Cerebellar cortex (tissue), 1 donor: Measurements from ENCODE around the gene ZNF654.
"Not testable (repeated sequence)": the region's sequence is repeated elsewhere in the genome, so short reads cannot be mapped to it uniquely, and the experiment has no call there.

Experiments
- DNase-seq: peaks from one replicate; pipeline ENCODE4 v3.0.0-alpha.2; 2015; ENCODE audit warnings: low spot score

ZNF654 gene

GRCh38 chr3:88142094-88142624 is 83.1 kb downstream of the ZNF654 start:
- no peak for DNase-seq

GRCh38 chr3:88147261-88147660 is 88.2 kb downstream of the ZNF654 start:
- no peak for DNase-seq

GRCh38 chr3:88148651-88149050 is 89.6 kb downstream of the ZNF654 start:
- DNase-seq: no peak

GRCh38 chr3:88149101-88149508 is 90.0 kb downstream of the ZNF654 start:
- DNase-seq: no peak

- peak; percentile 95 for DNase-seq
These were observed 90.7 kb downstream of the ZNF654 start, which contains the start of gene C3orf38 for GRCh38 chr3:88149509-88150362. C3orf38 (plus strand) TSS chr3:88149959; CDS start chr3:88150053, 94 bp downstream.

GRCh38 chr3:88150371-88150770 is 91.3 kb downstream of the ZNF654 start:
- DNase-seq: no peak

GRCh38 chr3:88150806-88151205 is 91.8 kb downstream of the ZNF654 start:
- DNase-seq: peak; percentile 9

- no peak for DNase-seq
These were observed 92.3 kb downstream of the ZNF654 start for GRCh38 chr3:88151358-88151757.

- no peak for DNase-seq
These were observed 93.8 kb downstream of the ZNF654 start for GRCh38 chr3:88152841-88153240.

GRCh38 chr3:88166419-88166971 is 107.4 kb downstream of the ZNF654 start:
- no peak for DNase-seq

GRCh38 chr3:88167173-88167572 is 108.1 kb downstream of the ZNF654 start:
- no peak for DNase-seq

- DNase-seq: no peak
These were observed 108.6 kb downstream of the ZNF654 start for GRCh38 chr3:88167704-88168103.

GRCh38 chr3:88168171-88168570 is 109.1 kb downstream of the ZNF654 start:
- no peak for DNase-seq

- peak; percentile 46 for DNase-seq
These were observed 121.4 kb downstream of the ZNF654 start for GRCh38 chr3:88180398-88180999.

GRCh38 chr3:88182165-88182918 is 123.3 kb downstream of the ZNF654 start:
- DNase-seq: not testable (repeated sequence)

GRCh38 chr3:88188436-88188835 is 129.4 kb downstream of the ZNF654 start:
- DNase-seq: no peak

GRCh38 chr3:88189361-88189810 is 130.3 kb downstream of the ZNF654 start:
- DNase-seq: no peak

- DNase-seq: no peak
These were observed 132.9 kb downstream of the ZNF654 start for GRCh38 chr3:88191872-88192409.

GRCh38 chr3:88192631-88193030 is 133.6 kb downstream of the ZNF654 start:
- no peak for DNase-seq
